Activated B cell treated with CpG ODN at 0.5 μM for 24 hours (primary cell): Measurements from ENCODE around the gene CDC42BPG. TPM values are rescaled to one million over a fixed set of nuclear protein-coding genes. Genes with fewer than 3 reads are reported as not detected.

Experiments
- ATAC-seq: fragments of 200-7000 bp; cut with Tn5 transposase; one replicate; pipeline ENCODE4 v1.10.0; 2021; ENCODE audit warnings: low read depth, mild to moderate bottlenecking, moderate library complexity
- CTCF ChIA-PET: fragments of 350-600 bp; sonication (Branson Sonifier 250); formaldehyde crosslinking; loops from one replicate; lab custom pipeline; 2021; ENCODE audit warnings: antibody characterized with exemption; lab: Charles Lee
- POLR2A ChIA-PET: fragments of 350-600 bp; sonication (Branson Sonifier 250); formaldehyde crosslinking; loops from one replicate; lab custom pipeline; 2021; ENCODE audit warnings: antibody characterized with exemption; lab: Charles Lee
- DNase-seq: peaks from one replicate; pipeline ENCODE4 v3.0.0; 2022
- H3K27ac Mint-ChIP-seq: one replicate; pipeline ENCODE4 v1.8.0; 2020; ENCODE audit warnings: mixed read lengths
- H3K27me3 Mint-ChIP-seq: one replicate; pipeline ENCODE4 v1.8.0; 2021; ENCODE audit warnings: mixed read lengths
- H3K36me3 Mint-ChIP-seq: one replicate; pipeline ENCODE4 v1.8.0; 2021; ENCODE audit warnings: low read depth, mixed read lengths
- H3K4me1 Mint-ChIP-seq: one replicate; pipeline ENCODE4 v1.8.0; 2021; ENCODE audit warnings: mixed read lengths
- H3K4me3 Mint-ChIP-seq: one replicate; pipeline ENCODE4 v1.8.0; 2020; ENCODE audit warnings: mild to moderate bottlenecking, mixed read lengths
- H3K9me3 Mint-ChIP-seq: one replicate; pipeline ENCODE4 v1.8.0; 2020; ENCODE audit warnings: mixed read lengths
- intact Hi-C: fragments of 100-400 bp; cut with micrococcal nuclease; formaldehyde crosslinking; loops from one replicate; pipeline ENCODE4 v1.15.1; 2024
- total RNA-seq: library from RNA; stranded (reverse); gene quantifications from 2 replicates; pipeline ENCODE4 v1.2.3, GENCODE V29; 2022
- TF ChIP-seq, protein P1 (sequence below): fragments of 200-600 bp; IDR thresholded peaks from one replicate; pipeline ENCODE4 v1.8.0; 2022; ENCODE audit warnings: antibody characterized with exemption, mild to moderate bottlenecking

CDC42BPG gene
- total RNA-seq, 1 donor from 2014 or later = 3.7 TPM

DNA sequence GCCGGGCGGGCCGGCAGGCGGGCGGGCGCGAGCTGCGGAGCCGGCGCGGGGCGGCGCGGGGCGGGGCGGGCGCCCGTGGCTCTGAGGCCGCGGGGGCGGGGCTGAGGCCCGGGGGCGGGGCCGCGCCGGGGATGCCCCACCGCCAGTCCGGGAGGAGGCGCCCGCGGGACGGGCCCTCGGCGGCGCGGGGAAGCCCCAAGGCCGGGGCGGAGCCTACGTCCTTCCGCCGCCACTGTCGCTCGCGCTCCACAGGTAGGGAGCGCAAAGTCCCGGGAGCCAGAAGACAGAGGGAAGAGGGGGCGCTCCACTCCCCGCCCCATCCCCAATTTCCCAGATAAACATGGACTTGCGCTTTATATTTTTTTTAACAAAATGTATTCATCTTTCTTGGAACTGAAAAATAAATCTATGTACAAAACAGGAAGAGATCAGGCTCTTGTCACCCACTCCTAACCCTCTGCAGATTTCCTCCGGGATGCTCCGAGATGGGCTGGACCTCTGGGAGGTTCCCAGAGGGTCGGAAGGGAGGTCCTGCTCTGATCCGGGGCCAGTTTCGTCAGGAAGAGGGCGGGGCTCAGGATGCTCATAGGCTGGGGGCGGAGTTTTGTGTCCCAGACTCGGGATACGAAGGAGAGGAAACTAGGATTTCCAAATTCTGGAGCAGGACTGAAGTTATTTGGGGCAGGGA, 41.2 kb downstream of the CDC42BPG start, which contains the start of gene MAP4K2:
TSS of gene MAP4K2 (minus strand) at position 57 of the 688 bp plus-strand sequence. CDS start 65 bp downstream, outside the sequence.
- TF ChIP-seq, protein P1, sequence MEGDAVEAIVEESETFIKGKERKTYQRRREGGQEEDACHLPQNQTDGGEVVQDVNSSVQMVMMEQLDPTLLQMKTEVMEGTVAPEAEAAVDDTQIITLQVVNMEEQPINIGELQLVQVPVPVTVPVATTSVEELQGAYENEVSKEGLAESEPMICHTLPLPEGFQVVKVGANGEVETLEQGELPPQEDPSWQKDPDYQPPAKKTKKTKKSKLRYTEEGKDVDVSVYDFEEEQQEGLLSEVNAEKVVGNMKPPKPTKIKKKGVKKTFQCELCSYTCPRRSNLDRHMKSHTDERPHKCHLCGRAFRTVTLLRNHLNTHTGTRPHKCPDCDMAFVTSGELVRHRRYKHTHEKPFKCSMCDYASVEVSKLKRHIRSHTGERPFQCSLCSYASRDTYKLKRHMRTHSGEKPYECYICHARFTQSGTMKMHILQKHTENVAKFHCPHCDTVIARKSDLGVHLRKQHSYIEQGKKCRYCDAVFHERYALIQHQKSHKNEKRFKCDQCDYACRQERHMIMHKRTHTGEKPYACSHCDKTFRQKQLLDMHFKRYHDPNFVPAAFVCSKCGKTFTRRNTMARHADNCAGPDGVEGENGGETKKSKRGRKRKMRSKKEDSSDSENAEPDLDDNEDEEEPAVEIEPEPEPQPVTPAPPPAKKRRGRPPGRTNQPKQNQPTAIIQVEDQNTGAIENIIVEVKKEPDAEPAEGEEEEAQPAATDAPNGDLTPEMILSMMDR = no peak
- H3K4me1 Mint-ChIP-seq = peaks cover 52% of the 10 kb centered on the region
- intact Hi-C loops = loop anchor here (1.0 to 5.0 kb wide), 4 partner anchors 47 to 209 kb away; partner anchors contain the start of gene ARL2

DNA sequence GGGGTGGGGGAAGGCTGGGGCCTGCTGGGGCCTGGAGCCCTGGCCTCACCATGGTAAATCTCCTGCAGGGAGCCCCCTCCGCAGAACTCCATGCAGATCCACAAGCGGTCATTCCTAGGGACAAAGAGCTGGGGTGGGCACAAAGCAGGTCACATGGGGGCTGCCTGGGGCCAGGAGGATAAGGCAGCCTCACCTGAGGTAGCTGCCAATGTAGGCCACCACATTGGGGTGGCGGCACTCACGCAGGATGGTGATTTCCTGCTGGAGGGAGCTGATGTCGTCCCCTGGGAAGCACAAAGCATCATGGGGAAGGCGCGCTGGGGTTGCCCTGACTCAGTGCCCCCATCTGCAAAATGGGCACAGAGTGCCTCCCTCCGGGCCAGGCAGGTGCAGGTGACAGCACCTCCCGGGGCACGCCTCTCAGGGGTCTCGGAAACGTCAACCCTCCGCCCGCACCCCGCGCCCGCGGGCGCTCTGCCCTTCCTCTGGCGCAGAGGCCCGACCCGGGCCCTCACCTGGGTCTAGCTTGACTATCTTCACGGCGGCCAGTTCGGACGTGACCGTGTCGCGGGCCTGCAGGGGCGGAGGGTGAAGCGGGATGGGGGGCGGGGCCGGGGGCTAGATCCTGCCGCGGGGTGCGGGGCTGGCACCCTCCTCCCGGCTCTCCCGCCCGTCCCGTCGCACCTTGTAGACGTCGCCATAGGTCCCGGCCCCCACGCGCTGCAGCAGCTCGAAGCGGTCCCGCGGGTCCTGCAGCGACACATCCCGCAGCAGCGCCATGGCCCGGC, 41.9 kb downstream of the CDC42BPG start:
- Mint-ChIP-seq H3K9me3 (no peaks in the 10 kb centered on the region), H3K27ac (peak overlapping the region; percentile 91), H3K4me3 (peak overlapping the region; percentile 83), H3K4me1 (peaks cover 49% of the 10 kb centered on the region), H3K27me3 (no peaks in the 10 kb centered on the region), H3K36me3 (peaks cover 39% of the 10 kb centered on the region)
- ATAC-seq (peak; percentile 17), DNase-seq (peak; percentile 52)
- ChIA-PET POLR2A (interaction anchor here (0.8 to 7.1 kb wide), 18 partner anchors 8 to 331 kb away, joined by 3 to 86 read pairs (median 6); partner anchors contain the start of genes EHD1, MEN1, RASGRP2 and SF1), CTCF (interaction anchor here (0.7 to 5.1 kb wide), 4 partner anchors 9 to 114 kb away, joined by 3 to 29 read pairs (median 5); no protein-coding TSS in a partner anchor)
- TF ChIP-seq, protein P1 = no peak
- intact Hi-C loops = loop anchor here (1.0 to 5.0 kb wide), 6 partner anchors 8 to 210 kb away; partner anchors contain the start of genes ARL2, MEN1 and SF1

More for the DNA sequence above, 41.2 kb downstream of the CDC42BPG start, which contains the start of gene MAP4K2:
- H3K9me3 Mint-ChIP-seq = no peaks in the 10 kb centered on the region
- H3K27ac Mint-ChIP-seq = peak within 1 kb of the TSS; percentile 91
- CTCF ChIA-PET = interaction anchor here (0.7 to 5.1 kb wide), 4 partner anchors 10 to 115 kb away, joined by 3 to 29 read pairs (median 5); no protein-coding TSS in a partner anchor
- POLR2A ChIA-PET = interaction anchor here (0.9 to 7.1 kb wide), 12 partner anchors 11 to 329 kb away, joined by 3 to 86 read pairs (median 6); partner anchors contain the start of genes RASGRP2, SF1 and TM7SF2
- DNase-seq (peak; percentile 91), ATAC-seq (peak; percentile 80)
- peak within 1 kb of the TSS; percentile 87 for H3K4me3 Mint-ChIP-seq
- H3K36me3 Mint-ChIP-seq = peaks cover 43% of the 10 kb centered on the region
- no peaks in the 10 kb centered on the region for H3K27me3 Mint-ChIP-seq

DNA sequence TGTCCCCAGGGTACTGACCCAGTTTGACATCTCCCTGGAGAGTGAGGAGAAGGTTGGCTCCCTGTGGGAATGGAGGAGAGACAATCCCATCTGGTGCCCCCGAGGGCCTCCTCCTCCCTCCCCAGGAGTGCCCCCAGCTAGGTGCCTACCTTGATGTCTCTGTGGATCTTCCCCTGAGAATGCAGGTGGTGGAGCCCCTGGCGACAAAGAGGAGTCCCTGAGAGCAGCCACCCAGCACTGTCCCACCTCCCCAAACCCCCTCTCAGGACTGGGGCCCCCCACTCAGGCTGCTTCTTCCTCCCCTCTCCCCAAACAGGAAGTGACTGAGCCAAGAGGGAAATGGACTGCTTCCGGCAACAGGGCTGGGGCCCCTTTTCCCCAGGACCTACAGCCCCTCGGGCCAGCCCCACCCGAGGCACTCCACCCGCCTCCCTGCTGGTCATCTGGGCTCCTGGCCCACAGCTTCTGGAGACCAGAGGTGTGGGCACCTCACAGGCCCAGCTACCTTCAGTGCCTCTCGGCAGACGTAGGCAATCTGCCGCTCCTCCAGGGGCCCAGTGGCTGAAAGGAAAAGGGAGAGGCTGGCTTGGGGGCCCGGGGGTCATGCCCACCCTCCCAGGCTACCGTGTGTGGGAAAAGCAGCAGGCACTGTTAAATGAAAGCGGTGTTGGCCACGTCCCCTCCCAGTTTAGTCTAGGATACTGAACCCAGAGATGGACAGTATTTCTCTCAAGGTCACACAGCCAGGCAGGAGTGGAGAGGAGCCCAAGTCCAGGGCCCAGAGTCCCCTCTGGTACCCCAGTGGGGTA, 42.7 kb downstream of the CDC42BPG start:
- peak overlapping the region; percentile 83 for H3K4me3 Mint-ChIP-seq
- H3K9me3 Mint-ChIP-seq = no peaks in the 10 kb centered on the region
- no peak for ATAC-seq
- intact Hi-C loops = loop anchor here (1.0 to 5.0 kb wide), 5 partner anchors 9 to 211 kb away; partner anchors contain the start of genes ARL2, MEN1 and SF1
- no peaks in the 10 kb centered on the region for H3K27me3 Mint-ChIP-seq
- CTCF ChIA-PET = interaction anchor here (0.6 to 5.1 kb wide), 4 partner anchors 15 to 57 kb away, joined by 3 to 29 read pairs (median 3); partner anchors contain the start of gene CDC42BPG
- H3K36me3 Mint-ChIP-seq = peaks cover 34% of the 10 kb centered on the region
- POLR2A ChIA-PET = interaction anchor here (0.8 to 7.1 kb wide), 17 partner anchors 7 to 332 kb away, joined by 4 to 86 read pairs (median 6); partner anchors contain the start of genes EHD1, MEN1, RASGRP2 and SF1
- TF ChIP-seq, protein P1 = no peak
- peaks cover 49% of the 10 kb centered on the region for H3K4me1 Mint-ChIP-seq
- H3K27ac Mint-ChIP-seq = peak overlapping the region; percentile 91
- DNase-seq = peak; percentile 23

GRCh38 chr11:64801158-64801464, 43.3 kb downstream of the CDC42BPG start:
- Mint-ChIP-seq H3K9me3 (no peaks in the 10 kb centered on the region), H3K27ac (peak overlapping the region; percentile 91), H3K27me3 (no peaks in the 10 kb centered on the region), H3K4me3 (peak overlapping the region; percentile 83), H3K36me3 (peaks cover 35% of the 10 kb centered on the region), H3K4me1 (peaks cover 52% of the 10 kb centered on the region)
- DNase-seq (no peak), ATAC-seq (no peak)
- TF ChIP-seq, protein P1 = no peak
- intact Hi-C loops = loop anchor here (5.0 kb wide), 1 partner anchor 211 kb away; the partner anchor contains the start of gene ARL2
- ChIA-PET POLR2A (interaction anchor here (1.5 to 7.1 kb wide), 8 partner anchors 10 to 113 kb away, joined by 4 to 86 read pairs (median 28); partner anchors contain the start of genes MEN1, RASGRP2 and SF1), CTCF (interaction anchor here (0.6 to 5.1 kb wide), 4 partner anchors 14 to 57 kb away, joined by 3 to 29 read pairs (median 3); partner anchors contain the start of gene CDC42BPG)
